ENCODE data around the gene MPHOSPH8.
"Not testable (repeated sequence)": the region's sequence is repeated elsewhere in the genome, so short reads cannot be mapped to it uniquely, and the experiment has no call there.

MPHOSPH8 gene

DNA sequence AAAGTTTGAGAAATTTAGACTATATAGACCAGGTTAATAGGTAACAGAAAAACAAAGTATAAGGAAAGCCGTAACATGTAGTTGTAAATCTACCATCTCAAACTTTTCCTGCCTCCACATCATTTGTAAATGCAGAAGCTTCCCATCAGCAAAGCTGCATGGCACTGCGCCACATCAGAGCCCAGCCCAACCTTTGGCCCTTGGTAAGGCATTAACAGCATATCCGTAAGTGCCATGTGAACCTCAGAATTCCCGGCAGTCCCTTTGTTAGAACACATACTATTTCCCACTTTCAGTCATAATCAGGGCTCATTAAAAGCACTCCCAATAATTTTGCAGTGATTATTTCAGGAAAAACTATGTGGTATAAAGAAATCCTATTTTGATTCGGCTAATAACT, 51.6 kb downstream of the MPHOSPH8 start:
- TF ChIP-seq, protein P1, sequence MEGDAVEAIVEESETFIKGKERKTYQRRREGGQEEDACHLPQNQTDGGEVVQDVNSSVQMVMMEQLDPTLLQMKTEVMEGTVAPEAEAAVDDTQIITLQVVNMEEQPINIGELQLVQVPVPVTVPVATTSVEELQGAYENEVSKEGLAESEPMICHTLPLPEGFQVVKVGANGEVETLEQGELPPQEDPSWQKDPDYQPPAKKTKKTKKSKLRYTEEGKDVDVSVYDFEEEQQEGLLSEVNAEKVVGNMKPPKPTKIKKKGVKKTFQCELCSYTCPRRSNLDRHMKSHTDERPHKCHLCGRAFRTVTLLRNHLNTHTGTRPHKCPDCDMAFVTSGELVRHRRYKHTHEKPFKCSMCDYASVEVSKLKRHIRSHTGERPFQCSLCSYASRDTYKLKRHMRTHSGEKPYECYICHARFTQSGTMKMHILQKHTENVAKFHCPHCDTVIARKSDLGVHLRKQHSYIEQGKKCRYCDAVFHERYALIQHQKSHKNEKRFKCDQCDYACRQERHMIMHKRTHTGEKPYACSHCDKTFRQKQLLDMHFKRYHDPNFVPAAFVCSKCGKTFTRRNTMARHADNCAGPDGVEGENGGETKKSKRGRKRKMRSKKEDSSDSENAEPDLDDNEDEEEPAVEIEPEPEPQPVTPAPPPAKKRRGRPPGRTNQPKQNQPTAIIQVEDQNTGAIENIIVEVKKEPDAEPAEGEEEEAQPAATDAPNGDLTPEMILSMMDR (IDR thresholded peaks at IDR 0.05) = no peak
- no peak for TF ChIP-seq ZFX (IDR thresholded peaks at IDR 0.05; ENCODE audit: borderline replicate concordance)
- peak overlapping the region; percentile 6; the same call in 1 of the 2 replicates for H3K27ac ChIP-seq

DNA sequence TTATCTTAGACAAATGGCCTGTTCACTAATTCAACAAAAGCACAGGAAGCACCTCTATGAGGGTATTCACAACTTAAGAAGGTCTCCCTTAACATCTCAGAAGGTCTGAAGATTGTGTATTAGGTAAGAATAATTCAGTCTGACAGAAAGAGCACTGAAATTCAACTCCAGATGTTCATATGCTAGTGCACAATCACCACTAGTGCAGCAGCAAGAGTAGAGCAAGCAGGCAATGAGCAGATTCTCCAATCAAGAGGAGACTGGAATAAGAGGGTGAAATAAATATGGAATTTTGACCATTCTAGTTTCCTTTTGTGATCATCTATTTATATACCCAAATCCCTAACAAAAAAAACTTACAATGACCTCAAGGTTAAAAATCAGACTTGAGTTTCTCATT, 52.0 kb downstream of the MPHOSPH8 start:
- H3K27ac ChIP-seq = peak overlapping the region; percentile 6; the same call in 1 of the 2 replicates

DNA sequence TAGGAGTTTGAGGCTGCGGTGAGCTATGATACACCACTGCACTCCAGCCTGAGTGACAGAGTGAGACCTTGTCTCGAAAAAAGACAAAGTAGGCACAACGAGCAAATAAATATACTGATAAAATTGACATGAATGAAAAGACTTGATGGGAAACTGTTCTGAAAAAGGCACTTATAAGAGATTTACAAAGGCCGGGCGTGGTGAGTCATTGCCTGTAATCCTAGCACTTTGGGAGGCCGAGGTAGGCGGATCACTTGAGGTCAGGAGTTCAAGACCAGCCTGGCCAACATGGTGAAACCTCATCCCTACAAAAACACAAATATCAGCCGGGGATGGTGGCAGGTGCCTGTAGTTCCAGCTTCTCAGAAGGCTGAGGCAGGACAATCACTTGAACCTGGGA, 58.0 kb downstream of the MPHOSPH8 start:
- not testable (repeated sequence) for H3K27ac ChIP-seq

More for the DNA sequence above, 52.0 kb downstream of the MPHOSPH8 start:
- no peak for TF ChIP-seq ZFX (IDR thresholded peaks at IDR 0.05; ENCODE audit: borderline replicate concordance)

DNA sequence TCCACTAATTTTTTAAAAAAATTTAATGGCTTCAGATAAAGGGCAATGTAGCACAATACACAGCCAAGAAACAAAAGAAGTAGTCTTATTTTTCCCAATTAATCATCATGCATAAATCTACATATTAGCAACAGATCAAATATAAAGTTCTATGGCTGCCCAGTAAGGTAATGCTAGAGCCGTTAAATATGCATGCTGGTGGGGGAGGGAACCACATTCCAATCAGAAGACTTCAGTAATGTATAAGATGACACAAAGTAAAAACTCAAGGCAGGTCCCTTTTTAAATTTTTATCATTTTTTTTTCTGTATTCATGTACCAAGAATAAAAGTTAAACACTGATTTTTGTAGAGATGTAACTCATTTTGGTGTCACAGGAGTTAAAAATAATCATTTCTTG, 62.0 kb downstream of the MPHOSPH8 start:
- TF ChIP-seq ZFX (IDR thresholded peaks at IDR 0.05; ENCODE audit: borderline replicate concordance) = no peak
- TF ChIP-seq, protein P1 (IDR thresholded peaks at IDR 0.05) = no peak
- no peak overlapping the region for H3K27ac ChIP-seq

DNA sequence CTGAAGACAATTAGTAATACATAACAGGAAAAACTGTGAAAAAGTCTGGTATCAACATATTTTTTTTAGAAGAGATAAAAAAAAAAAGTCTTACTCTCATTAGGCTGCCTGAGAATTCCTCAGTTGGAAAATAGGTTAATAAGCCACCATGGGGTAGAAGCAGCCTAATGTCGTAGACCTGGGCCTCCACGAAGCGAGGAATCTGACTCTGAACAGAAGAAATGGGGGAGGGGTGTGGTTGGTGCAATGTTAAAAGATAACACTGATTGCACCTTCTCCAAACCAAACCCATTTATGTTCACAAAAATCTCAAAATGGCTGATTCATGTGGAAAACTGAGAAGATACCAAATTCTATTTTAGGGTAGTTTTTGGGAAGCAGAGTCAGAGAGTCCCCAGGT, 62.4 kb downstream of the MPHOSPH8 start:
- no peak for TF ChIP-seq ZFX (IDR thresholded peaks at IDR 0.05; ENCODE audit: borderline replicate concordance)
- TF ChIP-seq, protein P1 (IDR thresholded peaks at IDR 0.05) = no peak

DNA sequence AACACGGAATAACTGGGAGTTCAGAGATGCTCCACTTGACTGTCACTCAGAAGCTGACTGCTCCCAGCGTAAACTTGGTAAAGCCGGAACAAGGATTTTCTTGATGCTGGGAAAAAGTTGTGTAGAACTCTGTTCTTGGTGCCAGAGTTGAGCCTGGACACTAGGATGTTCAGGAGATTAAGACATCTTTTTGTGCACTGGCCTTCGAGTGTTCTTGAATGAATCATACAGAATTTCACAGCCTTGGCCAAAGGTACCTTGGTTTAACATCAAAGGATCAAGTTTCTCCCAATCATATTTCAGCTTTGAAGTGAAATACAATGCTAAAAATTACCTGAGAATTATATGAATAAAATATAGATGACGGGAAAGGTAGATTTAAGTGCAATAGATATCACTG, 67.5 kb downstream of the MPHOSPH8 start:
- H3K27ac ChIP-seq = not testable (repeated sequence)

More for the DNA sequence above, 62.4 kb downstream of the MPHOSPH8 start:
- no peak overlapping the region for H3K27ac ChIP-seq

DNA sequence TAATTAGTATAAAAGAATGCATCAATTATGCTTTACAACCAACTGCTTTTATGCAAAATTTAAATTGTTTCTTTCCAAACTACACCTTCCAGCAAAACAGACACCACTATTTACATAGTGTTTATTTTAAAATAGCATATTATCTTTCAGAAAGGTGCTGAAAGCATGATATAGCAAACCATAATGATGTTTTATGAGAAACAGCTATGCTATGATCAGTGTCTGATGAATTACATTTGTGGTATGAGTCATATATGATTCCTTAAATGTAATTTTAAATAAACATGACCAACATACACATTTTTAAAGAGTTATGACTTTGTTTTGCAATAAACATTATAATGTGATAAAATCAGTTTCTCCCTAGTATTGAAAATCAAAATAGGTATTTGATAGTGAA, 68.2 kb downstream of the MPHOSPH8 start:
- H3K27ac ChIP-seq = not testable (repeated sequence)

DNA sequence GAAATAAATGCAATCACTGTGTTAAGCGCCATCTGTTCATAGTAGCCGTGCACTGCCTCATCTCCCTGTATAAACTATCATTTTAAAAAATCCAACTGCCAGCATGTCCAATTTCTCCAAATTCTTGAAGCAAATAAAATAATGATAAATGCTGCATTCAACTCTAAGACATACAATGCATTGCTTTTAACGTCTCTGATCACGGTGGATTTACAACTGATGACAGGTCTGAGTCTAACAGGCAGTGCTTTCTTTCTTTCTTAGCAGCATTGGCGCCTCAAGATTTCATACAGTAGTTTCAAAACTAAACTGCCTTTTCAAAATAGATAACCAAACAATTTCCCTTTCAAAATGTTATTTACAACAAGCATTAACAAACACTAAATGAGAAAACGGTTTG, 70.8 kb downstream of the MPHOSPH8 start:
- not testable (repeated sequence) for H3K27ac ChIP-seq

DNA sequence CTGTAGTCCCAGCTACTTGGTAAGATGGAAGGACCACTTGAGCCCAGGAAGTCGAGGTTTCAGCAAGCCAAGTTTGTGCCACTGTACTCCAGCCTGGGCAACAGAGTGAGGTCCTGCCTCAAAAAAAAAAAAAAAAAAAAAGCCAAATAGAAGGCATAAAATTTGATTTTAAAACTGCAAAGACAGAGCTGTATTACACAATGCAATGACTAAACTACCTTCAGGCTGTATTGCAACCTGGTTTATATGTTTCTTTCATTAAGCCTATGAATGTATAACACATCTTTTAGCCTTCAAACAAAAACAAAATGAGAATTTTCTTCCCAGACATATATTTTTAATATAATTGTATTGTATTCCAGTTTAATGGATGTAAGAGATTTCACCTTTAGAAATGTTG, 75.6 kb downstream of the MPHOSPH8 start:
- H3K27ac ChIP-seq = not testable (repeated sequence)

DNA sequence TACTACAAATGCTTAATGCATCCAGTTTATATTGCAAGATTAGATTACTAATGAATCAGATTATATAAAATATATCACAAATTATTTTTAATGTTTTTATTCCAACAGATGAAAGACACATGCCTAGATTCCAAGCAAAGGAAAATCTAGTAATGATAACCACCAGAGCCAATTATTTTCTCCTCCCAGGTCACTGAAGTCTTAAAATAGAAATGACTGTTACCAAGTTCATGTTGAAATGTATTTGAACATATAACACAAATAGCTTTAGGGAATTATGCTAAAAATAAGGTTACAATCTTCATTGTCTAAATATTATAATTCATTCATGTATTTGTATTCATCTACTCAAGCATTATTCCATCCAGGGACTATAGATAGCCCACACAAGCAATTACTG, 76.3 kb downstream of the MPHOSPH8 start:
- not testable (repeated sequence) for H3K27ac ChIP-seq

DNA sequence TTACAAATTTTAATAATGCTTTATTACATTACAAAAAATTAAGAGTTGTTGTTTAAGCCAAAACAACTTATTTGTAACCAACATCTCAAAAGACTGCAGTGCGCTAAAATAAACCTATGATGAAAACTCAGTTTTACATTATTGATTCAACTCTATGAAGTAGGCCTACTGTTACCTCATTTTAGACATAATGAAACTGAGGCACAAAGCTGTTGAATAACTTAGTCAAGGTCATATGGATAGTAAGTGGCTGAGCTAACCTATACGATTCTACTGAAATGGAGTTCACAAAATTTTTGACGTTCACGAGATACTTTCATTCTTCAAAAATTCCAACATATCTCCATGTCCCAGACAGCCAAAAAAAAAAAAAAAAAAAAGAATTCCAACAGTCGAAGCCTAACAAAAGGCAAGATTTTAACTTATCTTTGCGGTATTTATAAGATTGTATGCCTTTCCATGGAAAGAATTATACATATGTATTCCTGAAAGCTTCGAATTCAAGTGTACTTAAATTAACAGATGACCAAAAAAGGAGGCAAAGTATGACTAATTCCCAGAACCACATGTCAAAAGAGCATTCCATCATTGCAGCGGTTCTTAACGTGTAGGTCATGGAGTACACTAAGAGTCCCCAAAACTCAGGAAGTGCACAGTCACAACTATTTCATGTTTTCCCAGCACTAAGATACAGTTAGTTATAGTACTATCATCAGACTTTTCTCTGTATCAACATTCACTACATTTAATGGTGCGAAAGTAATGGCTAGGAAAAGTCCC, 79.9 kb downstream of the MPHOSPH8 start:
- no peak overlapping the region for H3K27ac ChIP-seq
- no peak for TF ChIP-seq ZFX (IDR thresholded peaks at IDR 0.05; ENCODE audit: borderline replicate concordance)
- TF ChIP-seq, protein P1 (IDR thresholded peaks at IDR 0.05) = no peak
